Measurements from ENCODE around the gene PNPLA5.

The PNPLA5 gene

DNA sequence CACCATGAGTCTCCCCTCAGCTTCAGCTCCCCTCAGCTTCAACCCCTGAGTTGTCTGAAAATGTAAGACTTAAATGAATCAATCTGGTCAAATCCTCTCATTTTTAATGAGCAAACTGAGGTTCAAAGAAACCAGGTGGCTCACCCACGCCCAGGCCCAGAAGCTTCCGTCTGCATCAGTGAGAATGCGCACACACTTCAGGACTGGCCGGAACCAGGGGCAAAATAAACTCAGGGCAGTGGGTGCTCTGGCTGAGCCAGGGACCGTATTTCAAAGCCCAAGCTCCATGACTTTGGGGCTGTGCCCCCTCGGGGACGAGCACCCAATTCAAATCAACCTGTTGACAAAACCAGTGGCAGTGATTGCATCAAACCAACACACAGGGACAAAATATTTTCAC, 32.6 kb downstream of the PNPLA5 start:
- CTCF ChIA-PET, result interaction anchor here (0.5 to 0.6 kb wide), 2 partner anchors 157 to 811 kb away, joined by 3 read pairs; no protein-coding TSS in a partner anchor
- POLR2A ChIA-PET (ENCODE audit: low non-redundant PET), result no interaction called here
- DNase-seq (ENCODE audit: low spot score), result no peak
- TF ChIP-seq, protein P1, sequence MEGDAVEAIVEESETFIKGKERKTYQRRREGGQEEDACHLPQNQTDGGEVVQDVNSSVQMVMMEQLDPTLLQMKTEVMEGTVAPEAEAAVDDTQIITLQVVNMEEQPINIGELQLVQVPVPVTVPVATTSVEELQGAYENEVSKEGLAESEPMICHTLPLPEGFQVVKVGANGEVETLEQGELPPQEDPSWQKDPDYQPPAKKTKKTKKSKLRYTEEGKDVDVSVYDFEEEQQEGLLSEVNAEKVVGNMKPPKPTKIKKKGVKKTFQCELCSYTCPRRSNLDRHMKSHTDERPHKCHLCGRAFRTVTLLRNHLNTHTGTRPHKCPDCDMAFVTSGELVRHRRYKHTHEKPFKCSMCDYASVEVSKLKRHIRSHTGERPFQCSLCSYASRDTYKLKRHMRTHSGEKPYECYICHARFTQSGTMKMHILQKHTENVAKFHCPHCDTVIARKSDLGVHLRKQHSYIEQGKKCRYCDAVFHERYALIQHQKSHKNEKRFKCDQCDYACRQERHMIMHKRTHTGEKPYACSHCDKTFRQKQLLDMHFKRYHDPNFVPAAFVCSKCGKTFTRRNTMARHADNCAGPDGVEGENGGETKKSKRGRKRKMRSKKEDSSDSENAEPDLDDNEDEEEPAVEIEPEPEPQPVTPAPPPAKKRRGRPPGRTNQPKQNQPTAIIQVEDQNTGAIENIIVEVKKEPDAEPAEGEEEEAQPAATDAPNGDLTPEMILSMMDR (conservative IDR thresholded peaks at IDR 0.05; ENCODE audit: low read depth), result no peak
- H3K27ac ChIP-seq, result no peak overlapping the region

DNA sequence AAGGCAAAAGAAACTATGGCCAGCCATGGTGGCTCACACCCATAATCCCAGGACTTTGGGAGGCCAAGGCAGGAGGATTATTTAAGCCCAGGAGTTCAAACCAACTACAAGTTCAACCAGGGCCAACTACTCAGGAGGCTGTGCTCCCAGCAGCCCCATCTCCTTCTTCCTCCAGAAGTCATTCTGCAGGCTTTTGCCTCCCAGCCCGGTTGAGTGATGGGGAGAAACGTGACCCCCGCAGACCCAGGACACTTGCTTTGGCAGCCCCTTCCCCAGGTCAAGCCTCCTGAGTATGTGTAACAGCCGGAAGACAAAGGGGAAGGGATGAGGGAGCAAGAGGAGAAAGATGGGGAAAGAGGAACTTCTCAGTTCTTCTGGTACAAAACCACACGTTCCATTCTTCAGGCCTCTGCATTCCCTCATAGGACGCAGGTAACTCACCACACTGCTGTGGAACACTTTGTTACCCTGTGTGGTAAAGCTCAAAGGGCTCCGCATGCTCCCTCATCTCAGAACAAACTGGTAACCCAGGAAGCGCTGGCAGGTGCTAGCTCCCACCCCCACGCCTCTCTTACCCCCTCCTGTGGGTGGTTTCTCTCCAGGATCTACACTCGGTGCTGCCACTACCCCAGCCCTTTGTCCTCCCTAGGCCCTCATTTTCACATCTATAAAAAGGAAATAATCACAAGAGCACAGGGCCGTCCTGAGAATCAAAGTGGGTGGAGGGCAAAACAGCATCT, 33.5 kb downstream of the PNPLA5 start:
- POLR2A ChIA-PET (ENCODE audit: low non-redundant PET), result no interaction called here
- TF ChIP-seq, protein P1 (conservative IDR thresholded peaks at IDR 0.05; ENCODE audit: low read depth), result no peak
- CTCF ChIA-PET, result interaction anchor here (0.5 kb wide), 1 partner anchor 156 kb away, joined by 3 read pairs; no protein-coding TSS in a partner anchor

DNA sequence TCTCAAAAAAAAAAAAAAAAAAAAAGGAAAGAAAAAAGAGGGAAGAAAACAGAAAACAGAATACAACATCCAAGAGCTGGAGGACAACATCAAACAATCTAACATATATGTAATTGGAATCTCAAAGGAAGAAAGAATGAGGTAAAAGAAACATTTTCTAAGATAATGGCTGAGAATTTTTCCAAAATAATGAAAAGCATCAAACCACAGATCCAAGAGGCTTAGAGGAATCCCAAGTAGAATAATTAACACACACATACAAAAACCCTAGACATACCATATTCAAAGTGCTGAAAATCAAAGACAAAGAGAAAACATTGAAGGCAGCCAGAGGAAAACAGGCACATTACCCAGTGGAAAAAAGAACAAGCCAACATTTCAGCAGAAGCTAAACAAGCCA, 34.4 kb downstream of the PNPLA5 start:
- H3K27ac ChIP-seq, result no peak overlapping the region
- ChIA-PET CTCF (no interaction called here), POLR2A (ENCODE audit: low non-redundant PET) (no interaction called here)
- no peak for DNase-seq (ENCODE audit: low spot score)
- TF ChIP-seq, protein P1 (conservative IDR thresholded peaks at IDR 0.05; ENCODE audit: low read depth), result no peak

More for the DNA sequence above, 33.5 kb downstream of the PNPLA5 start:
- no peak overlapping the region for H3K27ac ChIP-seq
- no peak for DNase-seq (ENCODE audit: low spot score)

DNA sequence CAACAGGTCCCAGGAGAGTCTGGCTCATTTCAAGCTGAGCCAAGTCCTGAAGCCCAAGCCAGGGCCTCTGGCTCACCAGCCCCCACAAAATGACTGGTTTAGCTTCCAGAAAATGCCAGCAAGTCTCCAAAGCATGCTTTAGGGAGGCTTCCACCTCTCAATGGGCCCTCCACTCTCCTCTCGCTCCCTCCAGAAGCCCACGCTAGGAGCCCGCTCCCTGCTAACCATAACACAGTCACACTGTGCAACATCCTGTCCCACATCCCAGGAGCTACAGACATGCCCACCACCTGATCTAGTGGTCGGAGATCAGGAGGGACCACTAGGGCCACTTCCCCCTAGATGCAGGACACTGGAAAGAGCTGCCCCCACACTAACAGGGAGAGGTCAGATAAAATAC, 36.4 kb downstream of the PNPLA5 start:
- POLR2A ChIA-PET (ENCODE audit: low non-redundant PET), result no interaction called here
- TF ChIP-seq, protein P1 (conservative IDR thresholded peaks at IDR 0.05; ENCODE audit: low read depth), result no peak
- no peak overlapping the region for H3K27ac ChIP-seq
- no peak for DNase-seq (ENCODE audit: low spot score)
- CTCF ChIA-PET, result no interaction called here

DNA sequence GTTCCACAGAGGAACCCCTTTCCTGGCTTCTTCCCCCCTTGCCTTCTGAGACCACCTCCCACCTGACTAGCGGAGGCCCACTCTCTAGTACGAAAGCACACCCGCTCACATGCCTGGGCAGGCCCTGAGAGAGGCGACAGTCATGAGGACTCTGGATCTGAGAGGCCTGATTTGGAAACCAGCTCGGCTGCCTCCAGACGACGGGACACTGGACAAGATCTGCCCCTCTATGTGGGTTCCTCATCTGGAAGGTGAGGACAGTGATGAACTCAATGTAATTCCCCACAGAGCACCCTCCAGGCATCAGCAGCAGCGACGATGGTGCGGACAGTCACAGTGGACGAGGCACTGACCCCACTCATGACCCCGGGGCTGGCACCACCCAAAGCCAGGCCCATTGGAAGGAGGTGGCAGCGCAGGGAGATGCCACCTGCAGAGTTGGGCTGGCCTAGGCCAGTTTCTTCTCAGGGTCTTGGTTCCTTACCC, 37.0 kb downstream of the PNPLA5 start:
- ChIA-PET CTCF (no interaction called here), POLR2A (ENCODE audit: low non-redundant PET) (no interaction called here)
- TF ChIP-seq, protein P1 (conservative IDR thresholded peaks at IDR 0.05; ENCODE audit: low read depth), result no peak
- no peak overlapping the region for H3K27ac ChIP-seq
- DNase-seq (ENCODE audit: low spot score), result no peak

DNA sequence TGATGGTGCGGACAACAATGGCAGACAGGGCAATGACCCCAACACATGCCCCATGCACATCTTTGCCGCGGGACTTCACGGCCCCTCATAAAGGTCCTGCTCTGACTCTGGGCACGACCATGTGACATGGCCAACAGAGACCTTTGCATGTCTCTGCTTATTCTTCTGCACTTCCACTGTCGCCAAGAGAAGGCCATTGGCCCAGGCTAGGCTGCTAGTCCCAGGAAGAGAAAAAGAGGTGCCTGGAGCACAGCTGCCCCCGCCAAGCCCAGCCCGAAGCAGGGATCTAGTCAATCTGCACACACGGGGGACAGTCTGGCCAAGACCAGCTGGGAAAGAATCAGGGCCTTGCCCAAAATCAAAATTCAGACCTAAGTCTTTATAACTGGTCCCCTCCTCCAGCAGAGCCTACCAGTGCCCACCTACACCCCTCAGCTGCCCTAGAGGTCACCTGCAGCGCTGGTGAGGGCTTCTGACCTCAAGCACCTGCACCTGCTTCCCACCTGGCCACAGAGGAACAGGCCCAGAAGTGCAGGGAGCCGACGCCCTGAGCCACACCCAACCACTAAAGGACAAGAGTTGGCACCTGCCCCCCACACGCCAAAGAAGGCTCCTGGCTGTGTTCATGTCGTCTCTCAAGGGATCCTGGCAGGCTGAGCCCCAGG, 37.6 kb downstream of the PNPLA5 start:
- ChIA-PET CTCF (no interaction called here), POLR2A (ENCODE audit: low non-redundant PET) (no interaction called here)
- TF ChIP-seq, protein P1 (conservative IDR thresholded peaks at IDR 0.05; ENCODE audit: low read depth), result no peak
- no peak overlapping the region for H3K27ac ChIP-seq
- no peak for DNase-seq (ENCODE audit: low spot score)
